ENCODE results near the gene C3orf70. TPM values are rescaled to one million over a fixed set of nuclear protein-coding genes. Genes with fewer than 3 reads are reported as not detected.
A peak's percentile ranks its signal among the peaks of the same experiment; 100 is the strongest.

Gene C3orf70
- 9.9 TPM for polyA plus RNA-seq (ENCODE audit: insufficient read length)
- long read RNA-seq, donor 1, full-length matches to known transcripts, result 1 of 1 reads
- long read RNA-seq, donor 1, partial matches to known transcripts, result 0 of 1 reads
- long read RNA-seq, donor 1, other reads (novel, unspliced or antisense), result 0 of 1 reads
- long read RNA-seq, donor 2, full-length matches to known transcripts, result 2 of 2 reads
- long read RNA-seq, donor 2, partial matches to known transcripts, result 0 of 2 reads
- long read RNA-seq, donor 2, other reads (novel, unspliced or antisense), result 0 of 2 reads
- long read RNA-seq, donor 3, result 0 reads
- long read RNA-seq, donor 4, full-length matches to known transcripts, result 1 of 1 reads
- long read RNA-seq, donor 4, partial matches to known transcripts, result 0 of 1 reads
- long read RNA-seq, donor 4, other reads (novel, unspliced or antisense), result 0 of 1 reads
- long read RNA-seq, donor 5, full-length matches to known transcripts, result 3 of 3 reads
- long read RNA-seq, donor 5, partial matches to known transcripts, result 0 of 3 reads
- long read RNA-seq, donor 5, other reads (novel, unspliced or antisense), result 0 of 3 reads
- long read RNA-seq, donor 6, full-length matches to known transcripts, result 3 of 3 reads
- long read RNA-seq, donor 6, partial matches to known transcripts, result 0 of 3 reads
- long read RNA-seq, donor 6, other reads (novel, unspliced or antisense), result 0 of 3 reads
- long read RNA-seq, donor 7, full-length matches to known transcripts, result 2 of 2 reads
- long read RNA-seq, donor 7, partial matches to known transcripts, result 0 of 2 reads
- long read RNA-seq, donor 7, other reads (novel, unspliced or antisense), result 0 of 2 reads
- long read RNA-seq, donor 8, result 0 reads

GRCh38 chr3:185152410-185153170 lies at the start of gene C3orf70:
TSS of gene C3orf70 (minus strand) at chr3:185153060. CDS start at chr3:185152823, 237 bp downstream.
- peak; percentile 55 for DNase-seq

GRCh38 chr3:185200639-185201038 lies 47.8 kb upstream of the C3orf70 start:
- DNase-seq, result no peak

GRCh38 chr3:185199671-185200070 lies 46.8 kb upstream of the C3orf70 start:
- no peak for DNase-seq

- no peak for DNase-seq
These were observed 46.3 kb upstream of the C3orf70 start for GRCh38 chr3:185199206-185199605.

GRCh38 chr3:185197068-185197467 lies 44.2 kb upstream of the C3orf70 start:
- no peak for DNase-seq

- no peak for DNase-seq
These were observed 42.8 kb upstream of the C3orf70 start for GRCh38 chr3:185195652-185196051.

- no peak for DNase-seq
These were observed 36.0 kb upstream of the C3orf70 start for GRCh38 chr3:185188816-185189215.

GRCh38 chr3:185187391-185187790 lies 34.5 kb upstream of the C3orf70 start:
- no peak for DNase-seq

GRCh38 chr3:185176750-185177359 lies 24.0 kb upstream of the C3orf70 start:
- DNase-seq, result peak; percentile 53

- DNase-seq, result no peak
These were observed 22.6 kb upstream of the C3orf70 start for GRCh38 chr3:185175370-185175987.

- no peak for DNase-seq
These were observed 19.5 kb upstream of the C3orf70 start for GRCh38 chr3:185172086-185173049.

- no peak for DNase-seq
These were observed 11.8 kb upstream of the C3orf70 start for GRCh38 chr3:185164428-185165217.

- no peak for DNase-seq
These were observed 9.8 kb upstream of the C3orf70 start for GRCh38 chr3:185162634-185163033.

- DNase-seq, result no peak
These were observed 8.9 kb upstream of the C3orf70 start for GRCh38 chr3:185161761-185162160.

- DNase-seq, result no peak
These were observed 4.5 kb upstream of the C3orf70 start for GRCh38 chr3:185157347-185157746.

- DNase-seq, result no peak
These were observed 2.8 kb upstream of the C3orf70 start for GRCh38 chr3:185155678-185156077.

- DNase-seq, result no peak
These were observed 1.2 kb upstream of the C3orf70 start for GRCh38 chr3:185153861-185154629.

- no peak for DNase-seq
These were observed 411 bp upstream of the C3orf70 start for GRCh38 chr3:185153171-185153771.

Data from left kidney (tissue), 8 donors.